Breast epithelium (tissue), 4 donors: ENCODE results near the gene MON1B. TPM values are rescaled to one million over a fixed set of nuclear protein-coding genes. Genes with fewer than 3 reads are reported as not detected.
A peak's percentile ranks its signal among the peaks of the same experiment; 100 is the strongest.
"Not testable (repeated sequence)": the region's sequence is repeated elsewhere in the genome, so short reads cannot be mapped to it uniquely, and the experiment has no call there.

ENCODE experiments used
- DNase-seq, 2 donors: peaks; one replicate each; pipeline ENCODE4 v3.0.0-alpha.2; 2019; ENCODE audit warnings: low spot score in 2 of 2
- H3K27ac ChIP-seq, 2 donors: fragments of 200-600 bp; sonication (generic) in 1 of 2; one replicate each; pipeline ENCODE4 v1.5.1; 2016 to 2019; ENCODE audit warnings: mild to moderate bottlenecking in 1 of 2
- H3K27me3 ChIP-seq, 2 donors: fragments of 200-600 bp; sonication (generic) in 1 of 2; one replicate each; pipeline versions ENCODE4 v1.5.1 to v1.6.0; 2017 to 2019; ENCODE audit warnings: control low read depth in 1 of 2, mild to moderate bottlenecking in 1 of 2
- H3K36me3 ChIP-seq: fragments of 200-600 bp; one replicate; pipeline ENCODE4 v1.5.1; 2019
- H3K4me1 ChIP-seq, 2 donors: fragments of 200-600 bp; sonication (generic); one replicate each; pipeline ENCODE4 v1.5.1; 2016 to 2019; ENCODE audit warnings: control low read depth in 1 of 2
- H3K4me3 ChIP-seq, 3 donors: fragments of 200-600 bp; sonication (generic); 1 replicate in 2 of 3; 2 replicates in 1 of 3; pipeline ENCODE4 v1.5.1; 2016 to 2019; ENCODE audit warnings: mild to moderate bottlenecking in 3 of 3, moderate library complexity in 2 of 3
- H3K9me3 ChIP-seq, 2 donors: fragments of 200-600 bp; sonication (generic) in 1 of 2; one replicate each; pipeline ENCODE4 v1.5.1; 2016 to 2019; ENCODE audit warnings: control low read depth in 1 of 2
- CTCF ChIP-seq, 3 donors: fragments of 450-650 bp; IDR thresholded peaks; one replicate each; pipeline ENCODE4 v1.5.1; 2016 to 2017; ENCODE audit warnings: antibody characterized with exemption in 3 of 3, mild to moderate bottlenecking in 3 of 3, moderate library complexity in 3 of 3
- POLR2A ChIP-seq: fragments of 450-650 bp; IDR thresholded peaks from one replicate; pipeline ENCODE4 v1.6.1; 2016; ENCODE audit warnings: antibody characterized with exemption, mild to moderate bottlenecking, moderate library complexity
- POLR2AphosphoS5 ChIP-seq, 3 donors: sonication (generic); formaldehyde crosslinking; IDR thresholded peaks; one replicate each; pipeline ENCODE4 v1.6.1; 2017; ENCODE audit warnings: antibody characterized with exemption in 3 of 3
- intact Hi-C: fragments of 100-400 bp; cut with DNase I; formaldehyde crosslinking; loops from one replicate; pipeline ENCODE4 v1.15.1; 2023; ENCODE audit warnings: low total_unique reads
- total RNA-seq, 3 donors: library from RNA; depleted of rRNA; stranded (reverse); fragments of >200 nt; gene quantifications; one replicate each; pipeline ENCODE4 v1.1.0, GENCODE V29; 2016

MON1B gene
- total RNA-seq, 3 donors from 2014 or later: 21.6 to 26.6 (median 22.5) TPM

- Histone ChIP-seq H3K27me3 (no peaks in the 10 kb centered on the region), H3K36me3 (no peaks in the 10 kb centered on the region), H3K4me3 (no peak overlapping the region), H3K27ac (no peak overlapping the region), H3K9me3 (no peaks in the 10 kb centered on the region), H3K4me1 (no peaks in the 10 kb centered on the region)
- TF ChIP-seq CTCF (IDR thresholded peaks at IDR 0.05) (no peak), POLR2A (no peak), POLR2AphosphoS5 (IDR thresholded peaks at IDR 0.05) (no peak)
- intact Hi-C loops: no loop called here
- DNase-seq: no peak
Observed at GRCh38 chr16:77170805-77171204, 20.2 kb upstream of the MON1B start.

GRCh38 chr16:77171745-77172635 lies 19.0 kb upstream of the MON1B start:
- no peak for DNase-seq
- TF ChIP-seq CTCF (IDR thresholded peaks at IDR 0.05) (peak; percentile 53 to 77 (median 69)), POLR2AphosphoS5 (IDR thresholded peaks at IDR 0.05) (no peak), POLR2A (no peak)
- Histone ChIP-seq H3K27ac (no peak overlapping the region), H3K36me3 (no peaks in the 10 kb centered on the region), H3K27me3 (no peaks in the 10 kb centered on the region), H3K4me1 (no peaks in the 10 kb centered on the region), H3K9me3 (no peaks in the 10 kb centered on the region), H3K4me3 (no peak overlapping the region)
- intact Hi-C loops: no loop called here

GRCh38 chr16:77172951-77173350 lies 18.0 kb upstream of the MON1B start:
- intact Hi-C loops: no loop called here
- no peaks in the 10 kb centered on the region for H3K36me3 ChIP-seq
- TF ChIP-seq POLR2AphosphoS5 (IDR thresholded peaks at IDR 0.05) (no peak), CTCF (IDR thresholded peaks at IDR 0.05) (no peak), POLR2A (no peak)
- H3K4me3 ChIP-seq: no peak overlapping the region
- no peaks in the 10 kb centered on the region for H3K4me1 ChIP-seq
- no peak for DNase-seq
- H3K27me3 ChIP-seq: no peaks in the 10 kb centered on the region
- H3K9me3 ChIP-seq: no peaks in the 10 kb centered on the region
- no peak overlapping the region for H3K27ac ChIP-seq

GRCh38 chr16:77183137-77183536 lies 7.9 kb upstream of the MON1B start:
- H3K27ac ChIP-seq: no peak overlapping the region
- intact Hi-C loops: no loop called here
- no peaks in the 10 kb centered on the region for H3K9me3 ChIP-seq
- H3K4me3 ChIP-seq: no peak overlapping the region
- no peaks in the 10 kb centered on the region for H3K36me3 ChIP-seq
- no peak for TF ChIP-seq POLR2AphosphoS5 (IDR thresholded peaks at IDR 0.05)
- TF ChIP-seq POLR2A: no peak
- TF ChIP-seq CTCF (IDR thresholded peaks at IDR 0.05): no peak
- no peak for DNase-seq
- H3K27me3 ChIP-seq: no peaks in the 10 kb centered on the region
- no peaks in the 10 kb centered on the region for H3K4me1 ChIP-seq

GRCh38 chr16:77186298-77186697 lies 4.7 kb upstream of the MON1B start:
- intact Hi-C loops: loop anchor here (2.0 kb wide), 1 partner anchor 17 kb away; no protein-coding TSS in a partner anchor
- H3K27me3 ChIP-seq, H3K4me3 ChIP-seq, H3K36me3 ChIP-seq, H3K27ac ChIP-seq, H3K4me1 ChIP-seq, H3K9me3 ChIP-seq, DNase-seq: not testable (repeated sequence)
